CD14-positive monocyte (primary cell): Measurements from ENCODE around the gene TMEM209. TPM values are rescaled to one million over a fixed set of nuclear protein-coding genes. Genes with fewer than 3 reads are reported as not detected.

ENCODE experiments used
- DNase-seq, 3 donors: peaks; one replicate each; pipeline ENCODE4 v3.0.0-alpha.2; 2011 to 2022
- H2AFZ ChIP-seq: 2 replicates; pipeline ENCODE4 v1.6.0; 2012; ENCODE audit warnings: mild to moderate bottlenecking, low read depth, low read length, inconsistent platforms; ENCODE audit not compliant: insufficient read depth, poor library complexity, severe bottlenecking
- H3K27ac ChIP-seq, 2 donors: 1 replicate in 1 of 2; 2 replicates in 1 of 2; pipeline ENCODE4 v1.5.1; 2012 to 2013; ENCODE audit warnings: low read length in 2 of 2, control low read depth in 1 of 2, inconsistent platforms in 1 of 2, low read depth in 1 of 2, mild to moderate bottlenecking in 1 of 2
- H3K27me3 ChIP-seq, 2 donors: one replicate each; pipeline versions ENCODE4 v1.6.0 to v1.6.1; 2011 to 2013; ENCODE audit warnings: low read length in 2 of 2; ENCODE audit not compliant: control insufficient read depth in 2 of 2, insufficient read depth in 2 of 2
- H3K36me3 ChIP-seq, 2 donors: replicated peaks in 1 of 2; 1 replicate in 1 of 2; 2 replicates in 1 of 2; pipeline versions ENCODE4 v1.5.1 to v1.6.1; 2012 to 2013; ENCODE audit warnings: low read length in 2 of 2, control low read depth in 1 of 2, inconsistent platforms in 1 of 2, mild to moderate bottlenecking in 1 of 2; ENCODE audit not compliant: insufficient read depth in 2 of 2, control insufficient read depth in 1 of 2
- H3K4me1 ChIP-seq, 2 donors: 1 replicate in 1 of 2; 2 replicates in 1 of 2; pipeline versions ENCODE4 v1.5.1 to v1.6.1; 2012 to 2013; ENCODE audit warnings: low read length in 2 of 2, control low read depth in 1 of 2, inconsistent platforms in 1 of 2, mild to moderate bottlenecking in 1 of 2, moderate library complexity in 1 of 2; ENCODE audit not compliant: insufficient read depth in 2 of 2, control insufficient read depth in 1 of 2
- H3K4me2 ChIP-seq: replicated peaks from 2 replicates; pipeline ENCODE3; 2012; ENCODE audit warnings: low read length, moderate library complexity, mild to moderate bottlenecking; ENCODE audit not compliant: poor library complexity, severe bottlenecking; ENCODE audit errors: extremely low read depth
- H3K4me3 ChIP-seq, 3 experiments: fragments of 200-600 bp in 1 of 3; sonication (generic) in 1 of 3; replicated peaks in 1 of 3; 1 replicate in 2 of 3; 2 replicates in 1 of 3; pipeline ENCODE4 v1.5.1; 2011 to 2013; ENCODE audit warnings: low read length in 3 of 3, mild to moderate bottlenecking in 3 of 3, control low read depth in 2 of 3, low read depth in 2 of 3, inconsistent platforms in 1 of 3, moderate library complexity in 1 of 3
- H3K79me2 ChIP-seq: 2 replicates; pipeline ENCODE4 v1.6.0; 2012; ENCODE audit warnings: mild to moderate bottlenecking, control low read depth, inconsistent platforms, low read length, moderate library complexity; ENCODE audit not compliant: insufficient read depth
- H3K9ac ChIP-seq: 2 replicates; pipeline ENCODE4 v1.6.0; 2017; ENCODE audit warnings: low read length, mild to moderate bottlenecking; ENCODE audit not compliant: insufficient read depth, poor library complexity, severe bottlenecking
- H3K9me3 ChIP-seq, 2 donors: replicated peaks in 1 of 2; 1 replicate in 1 of 2; 2 replicates in 1 of 2; pipeline versions ENCODE4 v1.5.1 to v1.6.1; 2012 to 2013; ENCODE audit warnings: low read length in 2 of 2, control low read depth in 1 of 2; ENCODE audit not compliant: control insufficient read depth in 1 of 2, insufficient read depth in 1 of 2
- H4K20me1 ChIP-seq: 2 replicates; pipeline ENCODE4 v1.6.0; 2012; ENCODE audit warnings: mild to moderate bottlenecking, low read length, control low read depth, moderate library complexity; ENCODE audit not compliant: insufficient read depth
- H3K27ac Mint-ChIP-seq, 7 donors: one replicate each; pipeline ENCODE4 v1.8.0; 2020; ENCODE audit warnings: mild to moderate bottlenecking in 7 of 7, mixed read lengths in 7 of 7, moderate library complexity in 6 of 7, inconsistent platforms in 2 of 7
- H3K27me3 Mint-ChIP-seq, 3 donors: one replicate each; pipeline ENCODE4 v1.8.0; 2021 to 2022; ENCODE audit warnings: low read depth in 3 of 3, mild to moderate bottlenecking in 3 of 3, mixed read lengths in 3 of 3, moderate library complexity in 3 of 3, inconsistent platforms in 1 of 3
- H3K36me3 Mint-ChIP-seq, 2 donors: one replicate each; pipeline ENCODE4 v1.8.0; 2020; ENCODE audit warnings: mixed read lengths in 2 of 2, inconsistent platforms in 1 of 2, mild to moderate bottlenecking in 1 of 2
- H3K4me1 Mint-ChIP-seq: one replicate; pipeline ENCODE4 v1.8.0; 2020; ENCODE audit warnings: mild to moderate bottlenecking, mixed read lengths
- H3K4me3 Mint-ChIP-seq, 2 donors: one replicate each; pipeline ENCODE4 v1.8.0; 2020; ENCODE audit warnings: mild to moderate bottlenecking in 2 of 2, mixed read lengths in 2 of 2, moderate library complexity in 1 of 2
- H3K9me3 Mint-ChIP-seq, 7 donors: one replicate each; pipeline ENCODE4 v1.8.0; 2020 to 2022; ENCODE audit warnings: mixed read lengths in 7 of 7, mild to moderate bottlenecking in 6 of 7, moderate library complexity in 6 of 7, inconsistent platforms in 2 of 7
- WGBS: methylation state at CpG from one replicate; pipeline ENCODE4 v1.1.5; 2013; ENCODE audit warnings: missing lambda C conversion rate; ENCODE audit not compliant: insufficient coverage; 5-methylcytosine and 5-hydroxymethylcytosine counted together
- intact Hi-C, 2 donors: fragments of 100-400 bp; cut with micrococcal nuclease; formaldehyde crosslinking; loops; one replicate each; pipeline versions ENCODE4 v1.15.0 to v1.15.1; 2023
- polyA plus RNA-seq, 3 donors: library from polyadenylated mRNA; depleted of rRNA in 1 of 3; unstranded in 2 of 3; stranded (reverse) in 1 of 3; fragments of 300-500 nt in 2 of 3; fragments of >200 nt in 1 of 3; fragmentation: Illumina TruSeq in 2 of 3; gene quantifications; 1 replicate in 2 of 3; 2 replicates in 1 of 3; pipeline ENCODE4 v1.2.3, GENCODE V29; 2012 to 2021
- TF ChIP-seq, protein P1 (sequence below): fragments of 200-600 bp; IDR thresholded peaks from one replicate; pipeline ENCODE4 v1.8.0; 2022; ENCODE audit warnings: antibody characterized with exemption, mild to moderate bottlenecking

Gene TMEM209
- polyA plus RNA-seq, 3 donors: 7.7 to 16.7 (median 9.6) TPM

DNA sequence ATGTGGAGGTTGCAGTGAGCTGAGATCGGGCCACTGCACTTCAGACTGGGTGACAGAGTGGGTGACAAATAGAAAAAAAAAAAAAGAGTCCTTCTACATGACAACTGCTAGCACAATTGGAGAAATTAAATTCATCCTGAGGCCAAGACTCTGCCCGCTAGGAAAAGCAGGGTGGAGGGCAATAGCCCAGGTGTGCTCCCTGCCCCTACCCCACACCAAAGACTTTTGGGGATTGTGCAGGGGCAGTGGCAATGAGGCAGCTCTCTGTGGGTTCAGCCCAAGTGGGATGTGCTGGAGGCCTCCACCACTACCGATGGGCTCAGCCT lies 61.3 kb downstream of the TMEM209 start:
- Histone ChIP-seq H3K4me1 (peaks cover 10 to 12% of the 10 kb centered on the region in 2 donors), H4K20me1 (no peaks in the 10 kb centered on the region), H3K79me2 (no peaks in the 10 kb centered on the region), H2AFZ (no peak overlapping the region), H3K27me3 (no peaks in the 10 kb centered on the region), H3K36me3 (no peaks in the 10 kb centered on the region), H3K4me3 (no peak overlapping the region), H3K9me3 (no peaks in the 10 kb centered on the region), H3K27ac (no peak overlapping the region), H3K4me2 (no peak overlapping the region), H3K9ac (no peak overlapping the region)
- Mint-ChIP-seq H3K27me3 (peaks cover 1 to 6% (median 5%) of the 10 kb centered on the region in 3 donors), H3K36me3 (peaks cover 13 to 15% of the 10 kb centered on the region in 2 donors), H3K27ac (no peak overlapping the region), H3K9me3 (peaks cover 0 to 2% (median 0%) of the 10 kb centered on the region in 7 donors), H3K4me1 (peaks cover 8% of the 10 kb centered on the region), H3K4me3 (no peak overlapping the region)
- DNase-seq: no peak
- WGBS: no CpG with 5 or more reads among the region's 3 CpGs
- intact Hi-C loops: no loop called here
- TF ChIP-seq, protein P1, sequence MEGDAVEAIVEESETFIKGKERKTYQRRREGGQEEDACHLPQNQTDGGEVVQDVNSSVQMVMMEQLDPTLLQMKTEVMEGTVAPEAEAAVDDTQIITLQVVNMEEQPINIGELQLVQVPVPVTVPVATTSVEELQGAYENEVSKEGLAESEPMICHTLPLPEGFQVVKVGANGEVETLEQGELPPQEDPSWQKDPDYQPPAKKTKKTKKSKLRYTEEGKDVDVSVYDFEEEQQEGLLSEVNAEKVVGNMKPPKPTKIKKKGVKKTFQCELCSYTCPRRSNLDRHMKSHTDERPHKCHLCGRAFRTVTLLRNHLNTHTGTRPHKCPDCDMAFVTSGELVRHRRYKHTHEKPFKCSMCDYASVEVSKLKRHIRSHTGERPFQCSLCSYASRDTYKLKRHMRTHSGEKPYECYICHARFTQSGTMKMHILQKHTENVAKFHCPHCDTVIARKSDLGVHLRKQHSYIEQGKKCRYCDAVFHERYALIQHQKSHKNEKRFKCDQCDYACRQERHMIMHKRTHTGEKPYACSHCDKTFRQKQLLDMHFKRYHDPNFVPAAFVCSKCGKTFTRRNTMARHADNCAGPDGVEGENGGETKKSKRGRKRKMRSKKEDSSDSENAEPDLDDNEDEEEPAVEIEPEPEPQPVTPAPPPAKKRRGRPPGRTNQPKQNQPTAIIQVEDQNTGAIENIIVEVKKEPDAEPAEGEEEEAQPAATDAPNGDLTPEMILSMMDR: no peak

DNA sequence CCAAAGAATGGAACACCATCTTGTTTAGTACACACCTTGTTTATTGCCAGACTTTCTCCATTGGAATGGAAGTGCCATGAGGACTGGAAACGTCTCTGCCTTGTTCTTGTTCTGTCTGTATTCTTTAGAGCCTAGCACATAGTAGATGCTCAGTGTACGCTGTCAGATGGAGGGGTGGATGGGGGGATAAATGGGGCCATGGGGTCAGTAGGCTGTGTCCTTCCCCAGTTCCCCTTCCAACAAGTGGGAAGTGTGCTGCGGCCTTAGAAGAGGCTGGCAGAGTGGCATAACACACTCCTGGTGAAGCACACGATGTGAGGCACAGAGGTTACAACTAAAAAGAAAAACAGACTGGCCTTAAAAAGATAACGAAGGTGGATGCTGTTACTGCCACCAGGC lies 61.9 kb downstream of the TMEM209 start:
- peaks cover 0 to 2% (median 0%) of the 10 kb centered on the region in 7 donors for H3K9me3 Mint-ChIP-seq

More for the DNA sequence above, 61.9 kb downstream of the TMEM209 start:
- no peaks in the 10 kb centered on the region for H4K20me1 ChIP-seq
- no peaks in the 10 kb centered on the region for H3K27me3 ChIP-seq
- TF ChIP-seq, protein P1: no peak
- no peak overlapping the region for H3K27ac ChIP-seq
- H3K36me3 ChIP-seq: no peaks in the 10 kb centered on the region
- no peaks in the 10 kb centered on the region for H3K79me2 ChIP-seq
- intact Hi-C loops: no loop called here
- peaks cover 18% of the 10 kb centered on the region in 2 donors for H3K36me3 Mint-ChIP-seq
- no peak overlapping the region for H3K4me3 Mint-ChIP-seq
- no peak overlapping the region for H3K9ac ChIP-seq
- H2AFZ ChIP-seq: no peak overlapping the region
- H3K4me1 ChIP-seq: peaks cover 10 to 12% of the 10 kb centered on the region in 2 donors
- DNase-seq: no peak
- no peak overlapping the region for H3K4me2 ChIP-seq
- H3K4me1 Mint-ChIP-seq: peaks cover 8% of the 10 kb centered on the region
- 97% methylated on average over 3 of the region's 5 CpGs for WGBS
- H3K27ac Mint-ChIP-seq: no peak overlapping the region
- H3K9me3 ChIP-seq: no peaks in the 10 kb centered on the region
- H3K27me3 Mint-ChIP-seq: peaks cover 1 to 6% (median 5%) of the 10 kb centered on the region in 3 donors
- no peak overlapping the region for H3K4me3 ChIP-seq
